Thyroid gland (tissue), 4 donors: ENCODE data around the gene SLC17A9. TPM values are rescaled to one million over a fixed set of nuclear protein-coding genes. Genes with fewer than 3 reads are reported as not detected.

Experiments used
- DNase-seq, 2 donors: peaks; one replicate each; pipeline ENCODE4 v3.0.0-alpha.2; 2019
- H3K27ac ChIP-seq, 3 donors: fragments of 200-600 bp; sonication (generic); 1 replicate in 2 of 3; 2 replicates in 1 of 3; pipeline ENCODE4 v1.5.1; 2016 to 2019; ENCODE audit warnings: mild to moderate bottlenecking in 1 of 3, moderate library complexity in 1 of 3
- H3K27me3 ChIP-seq: fragments of 200-600 bp; sonication (generic); one replicate; pipeline ENCODE4 v1.5.1; 2019
- H3K36me3 ChIP-seq, 2 donors: fragments of 200-600 bp; sonication (generic); one replicate each; pipeline ENCODE4 v1.5.1; 2016 to 2019
- H3K4me1 ChIP-seq, 2 donors: fragments of 200-600 bp; sonication (generic); one replicate each; pipeline ENCODE4 v1.5.1; 2017 to 2019
- H3K4me3 ChIP-seq, 3 donors: fragments of 200-600 bp; sonication (generic); replicated peaks in 1 of 3; 1 replicate in 2 of 3; 2 replicates in 1 of 3; pipeline ENCODE4 v1.5.1; 2016; ENCODE audit warnings: mild to moderate bottlenecking in 1 of 3
- H3K9me3 ChIP-seq: fragments of 200-600 bp; sonication (generic); one replicate; pipeline ENCODE4 v1.5.1; 2017
- POLR2A ChIP-seq, 2 donors: fragments of 450-650 bp; IDR thresholded peaks; one replicate each; pipeline ENCODE4 v1.6.1; 2017; ENCODE audit warnings: antibody characterized with exemption in 2 of 2, mild to moderate bottlenecking in 2 of 2, moderate library complexity in 1 of 2
- WGBS, 2 donors: methylation state at CpG; one replicate each; pipeline ENCODE4 v1.1.5; 2017; 5-methylcytosine and 5-hydroxymethylcytosine counted together
- intact Hi-C: fragments of 100-400 bp; cut with DNase I; formaldehyde crosslinking; loops from one replicate; pipeline ENCODE4 v1.15.1; 2023
- total RNA-seq, 4 donors: library from RNA; depleted of rRNA; stranded (reverse); fragments of >200 nt; gene quantifications; one replicate each; pipeline ENCODE4 v1.2.3, GENCODE V29; 2016
- TF ChIP-seq, protein P1 (sequence below), 6 experiments: fragments of 200-600 bp in 3 of 6; fragments of 450-650 bp in 3 of 6; sonication (generic) in 3 of 6; IDR thresholded peaks; one replicate each; pipeline ENCODE4 v1.5.1; 2016 to 2019; ENCODE audit warnings: antibody characterized with exemption in 6 of 6, mild to moderate bottlenecking in 2 of 6, inconsistent platforms in 1 of 6, moderate library complexity in 1 of 6

Gene SLC17A9
- total RNA-seq, 4 donors from 2014 or later, result 0.68 to 1.6 (median 1.00) TPM

GRCh38 chr20:63007360-63007645, 54.8 kb downstream of the SLC17A9 start:
- WGBS, 2 donors, result 3 to 8% methylated on average over 2 to 23 of the region's 24 CpGs
- Histone ChIP-seq H3K4me3 (no peak overlapping the region), H3K9me3 (no peaks in the 10 kb centered on the region), H3K27me3 (peaks cover 44% of the 10 kb centered on the region), H3K36me3 (no peaks in the 10 kb centered on the region), H3K4me1 (peaks cover 0 to 19% of the 10 kb centered on the region in 2 donors), H3K27ac (no peak overlapping the region)
- DNase-seq, result no peak
- TF ChIP-seq, protein P1, sequence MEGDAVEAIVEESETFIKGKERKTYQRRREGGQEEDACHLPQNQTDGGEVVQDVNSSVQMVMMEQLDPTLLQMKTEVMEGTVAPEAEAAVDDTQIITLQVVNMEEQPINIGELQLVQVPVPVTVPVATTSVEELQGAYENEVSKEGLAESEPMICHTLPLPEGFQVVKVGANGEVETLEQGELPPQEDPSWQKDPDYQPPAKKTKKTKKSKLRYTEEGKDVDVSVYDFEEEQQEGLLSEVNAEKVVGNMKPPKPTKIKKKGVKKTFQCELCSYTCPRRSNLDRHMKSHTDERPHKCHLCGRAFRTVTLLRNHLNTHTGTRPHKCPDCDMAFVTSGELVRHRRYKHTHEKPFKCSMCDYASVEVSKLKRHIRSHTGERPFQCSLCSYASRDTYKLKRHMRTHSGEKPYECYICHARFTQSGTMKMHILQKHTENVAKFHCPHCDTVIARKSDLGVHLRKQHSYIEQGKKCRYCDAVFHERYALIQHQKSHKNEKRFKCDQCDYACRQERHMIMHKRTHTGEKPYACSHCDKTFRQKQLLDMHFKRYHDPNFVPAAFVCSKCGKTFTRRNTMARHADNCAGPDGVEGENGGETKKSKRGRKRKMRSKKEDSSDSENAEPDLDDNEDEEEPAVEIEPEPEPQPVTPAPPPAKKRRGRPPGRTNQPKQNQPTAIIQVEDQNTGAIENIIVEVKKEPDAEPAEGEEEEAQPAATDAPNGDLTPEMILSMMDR (IDR thresholded peaks at IDR 0.05), result no peak
- intact Hi-C loops, result loop anchor here (5.0 kb wide), 1 partner anchor 105 kb away; no protein-coding TSS in a partner anchor

DNA sequence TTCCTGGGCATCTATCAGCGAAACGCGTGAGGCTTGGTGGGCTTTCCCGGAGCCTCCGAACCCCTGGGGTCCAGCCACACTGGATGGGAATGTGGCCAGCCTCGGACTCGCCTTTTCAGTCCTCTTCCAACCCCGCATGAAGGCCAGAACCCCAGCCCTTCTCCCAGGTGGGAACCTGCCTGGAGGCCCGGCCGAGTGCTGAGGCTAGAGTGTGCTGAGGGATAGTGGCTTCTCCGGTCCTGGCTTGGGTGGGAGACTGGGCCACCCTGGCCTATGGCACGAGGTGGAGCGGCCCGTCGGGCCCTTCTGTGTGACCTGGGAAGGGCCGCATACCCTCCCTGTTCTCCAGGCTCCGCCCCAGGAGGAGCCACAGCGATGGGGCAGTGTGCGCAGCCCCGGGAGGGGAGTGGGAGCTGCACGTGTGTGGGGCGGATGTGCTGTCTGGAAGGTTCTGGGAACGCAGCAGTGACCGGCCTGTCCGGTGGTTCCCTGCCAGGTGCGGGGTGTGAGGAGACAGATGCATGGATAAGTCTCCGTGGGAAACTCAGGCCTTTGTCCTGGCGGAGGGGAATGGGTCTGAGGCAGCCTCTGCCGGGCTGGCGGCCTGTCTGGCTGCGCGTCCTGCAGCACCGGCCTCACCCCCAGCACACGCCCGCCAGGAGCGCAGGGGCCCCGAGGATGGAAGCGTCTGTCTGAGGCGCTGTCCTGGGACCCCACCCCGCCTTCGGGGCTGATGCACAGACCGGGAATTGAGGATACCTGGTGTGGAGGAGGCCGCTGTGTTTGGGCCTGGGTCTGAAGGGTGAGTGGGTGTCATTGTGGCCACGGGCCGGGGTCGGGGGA, 55.4 kb downstream of the SLC17A9 start:
- Histone ChIP-seq H3K27me3 (peaks cover 44% of the 10 kb centered on the region), H3K4me3 (no peak overlapping the region), H3K27ac (no peak overlapping the region), H3K36me3 (no peaks in the 10 kb centered on the region), H3K9me3 (no peaks in the 10 kb centered on the region), H3K4me1 (peaks cover 0 to 19% of the 10 kb centered on the region in 2 donors)
- DNase-seq, result no peak
- intact Hi-C loops, result loop anchor here (2.0 to 5.0 kb wide), 2 partner anchors 35 to 106 kb away; no protein-coding TSS in a partner anchor
- no peak for TF ChIP-seq POLR2A (IDR thresholded peaks at IDR 0.05)
- TF ChIP-seq, protein P1 (IDR thresholded peaks at IDR 0.05), result no peak
- 11 to 16% methylated on average over 30 to 38 of the region's 46 CpGs for WGBS, 2 donors

DNA sequence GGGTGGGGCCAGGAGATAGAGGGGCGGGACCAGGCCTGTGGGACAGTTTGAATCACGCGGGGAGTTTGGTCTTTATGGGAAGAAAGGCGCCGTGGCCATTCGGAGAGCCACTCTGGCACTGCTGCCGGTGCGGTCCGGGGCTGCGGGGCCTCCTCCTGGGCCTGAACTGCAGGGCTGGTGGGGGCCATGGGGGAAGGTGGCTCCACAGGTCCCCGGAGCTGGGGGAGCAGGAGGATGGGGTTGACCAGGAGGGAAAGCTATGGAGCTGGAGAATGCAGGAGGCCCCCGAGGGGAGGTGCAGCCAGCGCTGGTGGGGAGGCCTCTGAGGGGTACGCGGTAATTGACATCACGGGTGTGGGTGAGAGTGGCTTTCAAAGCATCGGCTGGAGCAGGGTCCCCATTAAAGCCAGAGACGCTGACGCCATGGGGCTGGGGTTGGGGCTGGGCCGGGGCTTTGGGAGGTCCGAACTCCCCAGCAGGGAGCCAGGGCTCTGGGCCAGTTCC, 56.1 kb downstream of the SLC17A9 start:
- WGBS, 2 donors, result 7 to 16% methylated on average over 17 to 18 of the region's 21 CpGs
- no peak overlapping the region for H3K27ac ChIP-seq
- intact Hi-C loops, result loop anchor here (2.0 to 5.0 kb wide), 2 partner anchors 36 to 106 kb away; no protein-coding TSS in a partner anchor
- no peak for DNase-seq
- no peaks in the 10 kb centered on the region for H3K9me3 ChIP-seq
- H3K4me3 ChIP-seq, result no peak overlapping the region
- peaks cover 39% of the 10 kb centered on the region for H3K27me3 ChIP-seq
- TF ChIP-seq, protein P1 (IDR thresholded peaks at IDR 0.05), result no peak
- no peak for TF ChIP-seq POLR2A (IDR thresholded peaks at IDR 0.05)
- no peaks in the 10 kb centered on the region for H3K36me3 ChIP-seq
- H3K4me1 ChIP-seq, result peaks cover 0 to 19% of the 10 kb centered on the region in 2 donors

- Histone ChIP-seq H3K9me3 (no peaks in the 10 kb centered on the region), H3K4me3 (no peak overlapping the region), H3K4me1 (peaks cover 0 to 19% of the 10 kb centered on the region in 2 donors), H3K27ac (no peak overlapping the region), H3K36me3 (no peaks in the 10 kb centered on the region), H3K27me3 (peaks cover 35% of the 10 kb centered on the region)
- DNase-seq, result peak; percentile 59 to 66
- no peak for TF ChIP-seq POLR2A (IDR thresholded peaks at IDR 0.05)
- TF ChIP-seq, protein P1 (IDR thresholded peaks at IDR 0.05), result peak; percentile 82 to 95 (median 87)
- 1 to 11% methylated on average over 13 to 27 of the region's 54 CpGs for WGBS, 2 donors
- intact Hi-C loops, result loop anchor here (2.0 to 5.0 kb wide), 2 partner anchors 37 to 107 kb away; no protein-coding TSS in a partner anchor
Measured at GRCh38 chr20:63009045-63009961, 56.8 kb downstream of the SLC17A9 start.
